ENCODE measurements around the gene RAD51D. TPM values are rescaled to one million over a fixed set of nuclear protein-coding genes. Genes with fewer than 3 reads are reported as not detected.
A peak's percentile ranks its signal among the peaks of the same experiment; 100 is the strongest.
"Not testable (repeated sequence)": the region's sequence is repeated elsewhere in the genome, so short reads cannot be mapped to it uniquely, and the experiment has no call there.

Gene RAD51D
- total RNA-seq: 1 to 10 TPM; 4.7 to 9.2 TPM
- long read RNA-seq, full-length matches to known transcripts: 12 of 16 reads
- long read RNA-seq, partial matches to known transcripts: 1 of 16 reads
- long read RNA-seq, other reads (novel, unspliced or antisense): 3 of 16 reads

DNA sequence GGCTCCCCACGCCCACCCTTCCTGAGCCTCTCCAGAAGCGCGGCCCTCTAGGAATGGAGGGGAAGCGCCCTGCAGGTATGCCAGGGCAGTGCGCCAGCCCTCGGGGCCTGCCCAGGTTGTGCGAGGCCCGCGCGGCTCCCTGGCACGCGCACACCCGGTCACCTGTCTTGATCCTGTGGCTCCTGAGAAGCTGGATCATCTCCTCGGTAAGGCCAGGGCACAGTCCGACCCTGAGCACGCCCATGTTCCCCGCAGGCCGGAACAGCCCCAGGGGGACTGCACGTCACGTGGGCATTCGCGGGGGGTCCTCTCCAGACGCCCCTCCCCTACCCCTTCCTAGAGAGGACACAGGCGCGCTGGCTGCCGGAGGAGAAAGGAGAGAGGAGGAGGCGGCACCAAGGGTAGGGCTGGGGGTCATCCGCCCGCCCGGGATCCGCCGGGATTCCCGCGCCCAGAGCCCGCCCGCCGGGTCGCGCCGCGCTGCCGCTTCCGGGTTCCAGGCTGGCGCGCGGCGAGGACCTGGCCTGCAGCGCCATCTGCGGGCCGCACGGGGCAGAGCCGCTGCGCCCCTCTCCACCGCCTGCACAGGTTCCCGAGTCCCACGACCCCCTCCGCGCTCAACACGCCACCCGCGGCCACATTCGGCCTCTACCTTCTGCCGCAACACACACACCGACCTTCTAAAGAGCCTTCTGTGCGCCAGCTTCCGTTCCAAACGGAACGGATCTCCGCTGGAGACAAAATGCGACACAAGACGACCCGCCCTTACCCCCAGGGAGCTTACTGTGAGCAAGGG, at the start of gene RAD51D:
Gene RAD51D, minus strand, starts transcription at position 491 of the 796 bp plus-strand sequence. Its CDS starts 247 bp downstream, at position 244.
- ATAC-seq: peak; percentile 97
- intact Hi-C loops (cut with DNase I): loop anchor here (2.0 to 10.0 kb wide), 3 partner anchors 575 to 699 kb away; no protein-coding TSS in a partner anchor
- peak; percentile 73 for DNase-seq

DNA sequence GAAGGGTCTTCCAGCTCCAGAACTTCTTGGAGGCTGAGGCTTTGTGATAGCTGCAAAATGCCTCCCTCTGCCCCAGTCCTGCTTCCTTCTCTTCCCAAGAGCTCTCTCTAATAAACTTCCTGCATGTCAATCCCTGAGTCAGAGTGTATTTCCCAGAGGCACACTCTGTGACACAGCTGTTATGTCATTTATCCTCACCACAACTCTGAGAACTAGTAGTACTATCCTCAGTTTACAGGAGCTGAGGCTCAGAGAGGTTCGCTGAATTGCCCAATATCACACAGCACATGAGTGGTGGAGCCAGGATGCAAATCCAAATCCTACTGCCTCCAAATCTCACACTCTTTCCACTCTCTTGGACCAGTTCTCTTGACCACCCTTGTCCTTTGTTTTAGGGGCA, 48.0 kb upstream of the RAD51D start:
- intact Hi-C loops (cut with DNase I): no loop called here
- DNase-seq (no peak), ATAC-seq (no peak)

GRCh38 chr17:35167046-35167445, 47.4 kb upstream of the RAD51D start:
- intact Hi-C loops (cut with DNase I): no loop called here
- ATAC-seq: no peak

GRCh38 chr17:35166526-35166925, 46.9 kb upstream of the RAD51D start:
- ATAC-seq: no peak
- no peak for DNase-seq
- intact Hi-C loops (cut with DNase I): no loop called here

More at GRCh38 chr17:35167046-35167445, 47.4 kb upstream of the RAD51D start:
- no peak for DNase-seq

DNA sequence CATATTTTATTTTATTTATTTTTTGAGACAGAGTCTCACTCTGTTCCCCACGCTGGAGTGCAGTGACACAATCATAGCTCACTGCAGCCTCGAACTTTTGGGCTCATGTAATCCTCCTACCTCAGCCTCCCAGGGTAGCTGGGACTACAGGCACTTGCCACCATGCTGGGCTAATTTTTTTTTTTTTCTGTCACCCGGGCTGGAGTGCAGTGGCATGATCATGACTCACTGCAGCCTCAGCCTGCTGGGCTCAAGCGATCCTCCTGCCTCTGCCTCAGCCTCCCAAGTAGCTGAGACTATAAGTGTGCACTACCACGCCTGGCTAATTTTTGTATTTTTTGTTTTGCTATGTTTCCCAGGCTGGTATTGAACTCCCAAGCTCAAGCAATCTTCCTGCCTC, 45.1 kb upstream of the RAD51D start:
- no peak for ATAC-seq
- intact Hi-C loops (cut with DNase I): no loop called here
- DNase-seq: no peak

GRCh38 chr17:35163886-35164285, 44.2 kb upstream of the RAD51D start:
- intact Hi-C loops (cut with DNase I): no loop called here
- ATAC-seq: no peak
- no peak for DNase-seq

DNA sequence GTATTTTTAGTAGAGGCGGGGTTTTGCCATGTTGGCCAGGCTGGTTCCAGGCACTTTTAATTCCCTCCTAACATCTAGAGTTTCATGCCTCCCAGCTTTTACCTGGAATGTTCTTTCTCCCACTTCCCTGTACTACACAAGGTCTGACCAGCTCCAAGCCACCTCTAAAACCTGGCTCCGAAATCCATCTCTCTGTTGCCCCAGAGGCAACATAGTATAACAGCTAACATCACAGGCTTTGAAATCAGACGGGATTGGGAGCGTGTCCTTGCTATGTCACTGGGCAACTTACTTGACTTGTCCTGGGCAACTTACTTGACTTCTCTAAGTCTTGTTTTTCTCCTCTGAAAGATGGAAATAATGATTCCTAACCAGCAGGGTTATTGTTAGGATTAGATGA, 43.1 kb upstream of the RAD51D start:
- ATAC-seq (no peak), DNase-seq (no peak)
- intact Hi-C loops (cut with DNase I): no loop called here

DNA sequence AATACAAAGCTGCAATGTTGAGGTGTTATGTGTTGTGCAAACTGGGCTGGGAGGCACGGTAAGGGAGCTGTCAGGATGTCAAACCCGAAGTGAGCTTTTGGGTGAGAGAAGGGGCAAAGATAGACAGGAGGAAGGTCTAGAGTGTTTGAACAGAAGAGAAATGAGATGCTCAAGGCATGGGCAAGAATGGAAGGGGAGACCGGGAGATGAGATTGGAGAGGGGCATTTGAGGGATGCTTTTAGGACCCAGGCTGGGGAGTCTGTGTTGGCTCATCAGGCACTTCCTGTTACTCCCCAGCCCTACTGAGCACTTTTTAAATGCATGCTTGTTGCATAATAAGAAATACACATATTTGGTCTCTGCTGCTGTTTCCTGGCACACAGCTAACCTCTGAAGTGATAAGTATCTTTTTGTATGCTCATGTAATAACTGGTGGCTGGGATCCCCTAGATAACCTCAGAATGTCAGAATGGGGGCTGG, 41.7 kb upstream of the RAD51D start:
- intact Hi-C loops (cut with DNase I): no loop called here
- ATAC-seq (peak in 1 of 2 donors; percentile 71), DNase-seq (no peak)

- intact Hi-C loops (cut with DNase I): no loop called here
These were observed 40.9 kb upstream of the RAD51D start for GRCh38 chr17:35160354-35161201.

GRCh38 chr17:35159940-35160339, 40.3 kb upstream of the RAD51D start:
- intact Hi-C loops (cut with DNase I): no loop called here
- ATAC-seq (no peak), DNase-seq (no peak)

More at GRCh38 chr17:35160354-35161201, 40.9 kb upstream of the RAD51D start:
- DNase-seq (no peak), ATAC-seq (peak in 1 of 2 donors; percentile 52)

DNA sequence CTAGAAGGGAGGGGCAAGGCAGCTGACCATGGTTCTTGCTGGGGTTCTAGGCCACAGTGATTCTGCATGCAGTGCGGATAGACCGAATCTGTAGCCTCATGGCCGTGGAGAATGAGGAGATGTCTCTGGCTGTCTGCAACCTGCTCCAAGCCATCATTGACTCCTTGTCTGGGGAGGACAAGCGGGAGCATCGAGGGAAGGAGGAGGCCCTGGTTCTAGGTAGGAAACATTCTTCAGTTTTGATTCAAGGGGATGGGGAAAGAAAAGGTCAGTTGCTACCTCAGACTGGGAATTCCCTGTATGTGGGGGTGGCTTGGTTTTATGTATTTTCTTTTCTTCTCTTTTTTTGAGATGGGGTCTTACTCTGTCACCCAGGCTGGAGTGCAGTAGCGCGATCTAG, 35.6 kb upstream of the RAD51D start:
- intact Hi-C loops (cut with DNase I): no loop called here
- ATAC-seq (no peak), DNase-seq (no peak)

GRCh38 chr17:35154196-35155165, 34.8 kb upstream of the RAD51D start:
- DNase-seq (no peak), ATAC-seq (no peak)
- intact Hi-C loops (cut with DNase I): no loop called here

DNA sequence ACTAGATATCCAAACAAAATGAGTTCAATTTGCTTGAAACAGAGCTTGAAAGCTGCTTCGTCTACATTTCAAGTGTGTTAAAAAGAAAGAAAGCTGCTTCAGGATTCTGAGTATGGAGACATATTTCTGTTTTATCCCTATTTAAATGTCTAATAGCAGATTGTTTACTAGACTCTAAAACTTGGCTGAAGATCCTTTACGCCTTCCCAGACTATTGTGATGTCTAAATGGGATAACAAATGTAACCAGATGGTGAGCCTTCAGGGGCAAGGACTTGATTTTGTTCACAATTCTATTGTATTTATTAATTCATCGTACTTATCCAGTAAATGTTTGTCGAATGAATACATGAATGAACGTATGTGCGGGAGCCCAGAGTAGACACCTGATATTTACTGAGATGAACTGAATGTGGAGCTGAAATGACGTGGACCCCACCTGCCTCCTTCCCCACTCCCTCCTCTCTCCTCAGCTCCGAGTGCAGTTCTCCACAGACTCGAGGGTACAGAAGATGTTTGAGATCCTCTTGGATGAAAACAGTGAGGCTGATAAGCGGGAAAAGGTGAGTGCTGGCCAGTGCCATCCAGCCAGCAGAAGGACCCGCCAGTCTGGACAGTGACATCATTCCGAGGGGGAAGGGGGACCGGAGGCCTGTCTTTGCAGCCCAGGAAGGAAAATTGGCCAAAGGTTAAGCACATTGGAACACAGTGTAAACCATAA, 32.9 kb upstream of the RAD51D start:
- DNase-seq: no peak
- intact Hi-C loops (cut with DNase I): no loop called here
- ATAC-seq: peak in 1 of 2 donors; percentile 14

DNA sequence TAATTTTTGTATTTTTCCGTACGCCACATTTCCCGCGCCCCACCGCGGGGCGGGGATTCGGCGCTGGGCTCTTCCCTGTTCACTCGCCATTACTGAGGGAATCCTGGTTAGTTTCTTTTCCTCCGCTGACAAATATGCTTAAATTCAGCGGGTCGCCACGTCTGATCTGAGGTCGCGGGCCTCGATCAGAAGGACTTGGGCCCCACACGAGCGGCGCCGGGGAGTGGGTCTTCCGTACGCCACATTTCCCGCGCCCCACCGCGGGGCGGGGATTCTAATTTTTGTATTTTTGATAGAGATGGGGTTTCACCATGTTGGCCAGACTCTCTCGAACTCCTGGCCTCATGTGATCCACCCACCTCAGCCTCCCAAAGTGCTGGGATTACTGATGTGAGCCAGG, 31.4 kb upstream of the RAD51D start:
- DNase-seq; intact Hi-C loops (cut with DNase I); ATAC-seq: not testable (repeated sequence)

DNA sequence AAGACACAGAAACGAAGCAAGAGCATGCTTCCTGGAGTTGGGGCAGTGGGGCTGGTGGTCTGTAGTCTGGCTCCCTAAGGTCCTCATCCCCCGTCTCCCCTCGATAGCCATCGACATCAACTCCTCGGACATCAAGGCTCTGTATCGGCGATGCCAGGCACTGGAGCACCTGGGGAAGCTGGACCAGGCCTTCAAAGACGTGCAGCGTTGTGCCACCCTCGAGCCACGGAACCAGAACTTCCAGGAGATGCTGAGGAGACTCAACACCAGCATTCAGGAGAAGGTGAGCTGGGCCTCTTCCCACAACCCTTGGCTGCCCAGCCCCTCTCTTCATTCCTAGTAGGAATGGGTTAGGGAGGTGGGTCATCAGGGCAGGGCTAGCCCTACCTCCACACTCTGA, 30.3 kb upstream of the RAD51D start:
- ATAC-seq (no peak), DNase-seq (no peak)
- intact Hi-C loops (cut with DNase I): no loop called here

DNA sequence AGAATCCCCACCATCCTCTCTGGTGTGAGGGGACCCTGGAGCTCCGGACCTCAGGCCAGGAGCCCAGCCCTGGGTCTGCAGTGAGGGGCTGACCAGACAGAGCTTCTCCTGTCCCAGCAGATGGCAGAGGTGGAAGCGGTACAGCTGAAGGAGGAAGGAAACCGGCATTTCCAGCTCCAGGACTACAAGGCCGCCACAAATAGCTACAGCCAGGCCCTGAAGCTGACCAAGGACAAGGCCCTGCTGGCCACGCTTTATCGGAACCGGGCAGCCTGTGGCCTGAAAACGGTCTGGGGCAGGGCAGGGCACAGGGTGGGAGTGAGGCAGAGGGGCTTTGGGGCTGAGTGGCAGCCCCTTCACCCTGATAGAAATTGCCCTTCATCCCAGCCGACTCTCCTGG, 28.5 kb upstream of the RAD51D start:
- no peak for DNase-seq
- intact Hi-C loops (cut with DNase I): no loop called here
- peak; percentile 16 for ATAC-seq

DNA sequence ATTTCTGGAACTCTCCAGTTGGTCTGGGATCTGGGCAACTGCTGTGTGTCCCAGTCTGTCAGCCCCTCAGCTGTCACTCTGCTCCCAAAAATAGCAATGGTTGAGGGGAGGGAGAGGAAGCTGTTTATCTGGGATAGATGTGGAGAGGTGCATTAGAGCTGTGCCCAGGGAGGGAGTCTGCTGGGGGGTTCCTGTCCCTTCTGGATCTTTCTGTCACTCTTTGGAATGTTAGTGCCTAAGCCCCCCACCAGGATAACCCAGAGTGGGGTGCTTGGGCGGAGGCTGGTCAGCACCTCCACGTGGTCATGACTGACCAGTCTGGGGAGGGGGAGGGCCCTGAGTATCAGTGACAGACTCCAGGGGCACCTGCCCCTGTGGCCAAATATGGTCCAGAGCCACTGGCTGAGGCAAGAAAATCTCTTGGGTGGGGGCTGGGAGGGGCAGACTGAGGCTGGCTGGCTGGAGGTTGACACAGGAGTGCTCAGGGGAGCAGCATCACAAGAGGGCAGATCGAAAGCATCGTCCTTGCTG, 27.8 kb upstream of the RAD51D start, which contains the start of gene UNC45B:
Gene UNC45B, plus strand, starts transcription at position 443 of the 531 bp plus-strand sequence. CDS start 447 bp downstream, outside the sequence.
- ATAC-seq (peak; percentile 89 to 91), DNase-seq (peak; percentile 59)
- intact Hi-C loops (cut with DNase I): no loop called here
